Measurements from ENCODE around the gene CEP350.
"Not testable (repeated sequence)": the region's sequence is repeated elsewhere in the genome, so short reads cannot be mapped to it uniquely, and the experiment has no call there.

The CEP350 gene

DNA sequence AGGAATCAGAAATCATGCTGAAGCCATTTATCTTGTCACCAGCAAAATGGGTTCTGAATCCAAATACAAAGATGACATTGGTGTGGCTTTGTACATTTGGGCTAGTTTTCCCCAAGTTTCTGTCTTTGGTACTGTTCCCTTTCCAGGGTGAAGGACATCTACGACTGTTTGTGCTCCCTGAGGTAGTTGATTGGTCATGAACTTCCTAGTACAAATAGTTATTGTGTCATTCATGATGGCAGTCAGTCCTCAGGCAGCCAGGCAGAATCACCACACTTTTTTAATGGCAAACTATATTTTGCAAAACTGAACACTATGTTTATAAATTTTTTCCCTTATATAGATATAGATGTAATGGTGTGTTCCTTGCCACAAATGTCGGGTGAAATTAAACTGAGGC, 46.0 kb downstream of the CEP350 start:
- Histone ChIP-seq H3K36me3 (ENCODE audit: insufficient read depth, low read length) (peaks cover 26% of the 10 kb centered on the region), H3K9ac (ENCODE audit: low read length) (no peak overlapping the region), H3K4me1 (ENCODE audit: insufficient read depth, low read length, severe bottlenecking) (peaks cover 11% of the 10 kb centered on the region), H3K27me3 (ENCODE audit: insufficient read depth, low read length) (no peaks in the 10 kb centered on the region), H2AFZ (ENCODE audit: low read length) (no peak overlapping the region), H3F3A (ENCODE audit: insufficient read depth, low read length) (no peaks in the 10 kb centered on the region), H3K4me2 (ENCODE audit: low read length) (no peak overlapping the region), H3K79me2 (ENCODE audit: insufficient read depth, low read length) (no peaks in the 10 kb centered on the region), H3K27ac (ENCODE audit: low read depth, low read length, poor library complexity, severe bottlenecking) (no peak overlapping the region), H3K9me3 (ENCODE audit: low read length) (no peaks in the 10 kb centered on the region), H3K4me3 (ENCODE audit: low read depth, low read length, poor library complexity, severe bottlenecking) (no peak overlapping the region), H3K9me2 (ENCODE audit: low read depth, low read length) (no peaks in the 10 kb centered on the region), H4K20me1 (ENCODE audit: insufficient read depth, low read length) (no peaks in the 10 kb centered on the region)
- TF ChIP-seq EZH2 (IDR thresholded peaks at IDR 0.05; ENCODE audit: borderline replicate concordance, low read length) = no peak
- TF ChIP-seq, protein P1, sequence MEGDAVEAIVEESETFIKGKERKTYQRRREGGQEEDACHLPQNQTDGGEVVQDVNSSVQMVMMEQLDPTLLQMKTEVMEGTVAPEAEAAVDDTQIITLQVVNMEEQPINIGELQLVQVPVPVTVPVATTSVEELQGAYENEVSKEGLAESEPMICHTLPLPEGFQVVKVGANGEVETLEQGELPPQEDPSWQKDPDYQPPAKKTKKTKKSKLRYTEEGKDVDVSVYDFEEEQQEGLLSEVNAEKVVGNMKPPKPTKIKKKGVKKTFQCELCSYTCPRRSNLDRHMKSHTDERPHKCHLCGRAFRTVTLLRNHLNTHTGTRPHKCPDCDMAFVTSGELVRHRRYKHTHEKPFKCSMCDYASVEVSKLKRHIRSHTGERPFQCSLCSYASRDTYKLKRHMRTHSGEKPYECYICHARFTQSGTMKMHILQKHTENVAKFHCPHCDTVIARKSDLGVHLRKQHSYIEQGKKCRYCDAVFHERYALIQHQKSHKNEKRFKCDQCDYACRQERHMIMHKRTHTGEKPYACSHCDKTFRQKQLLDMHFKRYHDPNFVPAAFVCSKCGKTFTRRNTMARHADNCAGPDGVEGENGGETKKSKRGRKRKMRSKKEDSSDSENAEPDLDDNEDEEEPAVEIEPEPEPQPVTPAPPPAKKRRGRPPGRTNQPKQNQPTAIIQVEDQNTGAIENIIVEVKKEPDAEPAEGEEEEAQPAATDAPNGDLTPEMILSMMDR (IDR thresholded peaks at IDR 0.05; ENCODE audit: low read length) = no peak

DNA sequence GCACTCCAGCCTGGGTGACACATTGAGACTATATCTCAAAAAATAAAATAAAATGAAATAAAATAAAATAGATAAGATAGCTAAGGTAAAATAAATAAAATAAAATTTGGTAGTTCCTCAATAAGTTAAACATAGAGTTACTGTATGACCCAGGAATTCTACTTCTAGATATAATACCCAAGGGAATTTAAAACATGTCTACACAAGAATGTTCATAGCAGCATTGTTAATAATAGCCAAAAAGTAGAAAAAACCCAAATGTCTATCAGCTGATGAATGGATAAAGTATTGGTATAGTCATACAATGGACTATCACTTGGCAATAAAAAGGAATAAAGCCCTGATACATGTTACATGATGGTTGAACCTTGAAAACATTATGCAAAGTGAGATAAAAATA, 47.8 kb downstream of the CEP350 start:
- Histone ChIP-seq H3K4me3 (ENCODE audit: low read depth, low read length, poor library complexity, severe bottlenecking) (no peak overlapping the region), H3K4me1 (ENCODE audit: insufficient read depth, low read length, severe bottlenecking) (peaks cover 11% of the 10 kb centered on the region), H3K27ac (ENCODE audit: low read depth, low read length, poor library complexity, severe bottlenecking) (no peak overlapping the region), H3K9ac (ENCODE audit: low read length) (no peak overlapping the region), H3K36me3 (ENCODE audit: insufficient read depth, low read length) (peaks cover 30% of the 10 kb centered on the region), H2AFZ (ENCODE audit: low read length) (no peak overlapping the region), H3K9me3 (ENCODE audit: low read length) (no peaks in the 10 kb centered on the region), H3K27me3 (ENCODE audit: insufficient read depth, low read length) (no peaks in the 10 kb centered on the region), H4K20me1 (ENCODE audit: insufficient read depth, low read length) (no peaks in the 10 kb centered on the region), H3F3A (ENCODE audit: insufficient read depth, low read length) (no peaks in the 10 kb centered on the region), H3K4me2 (ENCODE audit: low read length) (no peak overlapping the region), H3K79me2 (ENCODE audit: insufficient read depth, low read length) (no peaks in the 10 kb centered on the region), H3K9me2 (ENCODE audit: low read depth, low read length) (no peaks in the 10 kb centered on the region)
- TF ChIP-seq EZH2 (IDR thresholded peaks at IDR 0.05; ENCODE audit: borderline replicate concordance, low read length) = no peak
- TF ChIP-seq, protein P1 (IDR thresholded peaks at IDR 0.05; ENCODE audit: low read length) = no peak

- peaks cover 34% of the 10 kb centered on the region for H3K36me3 ChIP-seq (ENCODE audit: insufficient read depth, low read length)
- H3K79me2 ChIP-seq (ENCODE audit: insufficient read depth, low read length) = no peaks in the 10 kb centered on the region
Observed at GRCh38 chr1:180003026-180003695, 48.6 kb downstream of the CEP350 start.

DNA sequence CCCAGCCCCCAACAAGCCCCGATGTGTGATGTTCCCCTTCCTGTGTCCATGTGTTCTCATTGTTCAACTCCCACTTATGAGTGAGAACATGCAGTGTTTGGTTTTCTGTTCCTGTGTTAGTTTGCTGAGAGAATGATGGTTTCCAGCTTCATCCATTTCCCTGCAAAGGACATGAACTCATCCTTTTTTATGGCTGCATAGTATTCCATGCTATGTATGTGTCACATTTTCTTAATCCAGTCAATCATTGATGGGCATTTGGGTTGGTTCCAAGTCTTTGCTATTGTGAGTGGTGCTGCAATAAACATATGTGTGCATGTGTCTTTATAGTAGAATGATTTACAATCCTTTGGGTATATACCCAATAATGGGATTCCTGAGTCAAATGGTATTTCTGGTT, 52.2 kb downstream of the CEP350 start:
- not testable (repeated sequence) for H3K4me3 ChIP-seq (ENCODE audit: low read depth, low read length, poor library complexity, severe bottlenecking); H3K79me2 ChIP-seq (ENCODE audit: insufficient read depth, low read length); H3K27me3 ChIP-seq (ENCODE audit: insufficient read depth, low read length); H3K9me3 ChIP-seq (ENCODE audit: low read length); H3K27ac ChIP-seq (ENCODE audit: low read depth, low read length, poor library complexity, severe bottlenecking); H2AFZ ChIP-seq (ENCODE audit: low read length); H3K9ac ChIP-seq (ENCODE audit: low read length); H4K20me1 ChIP-seq (ENCODE audit: insufficient read depth, low read length); H3F3A ChIP-seq (ENCODE audit: insufficient read depth, low read length); H3K9me2 ChIP-seq (ENCODE audit: low read depth, low read length); H3K4me2 ChIP-seq (ENCODE audit: low read length)
- Histone ChIP-seq H3K4me1 (ENCODE audit: insufficient read depth, low read length, severe bottlenecking) (peaks cover 11% of the 10 kb centered on the region), H3K36me3 (ENCODE audit: insufficient read depth, low read length) (peaks cover 39% of the 10 kb centered on the region; the same call in 1 of the 2 replicates)

More at GRCh38 chr1:180003026-180003695, 48.6 kb downstream of the CEP350 start:
- no peak overlapping the region for H3K4me2 ChIP-seq (ENCODE audit: low read length)
- H3K4me3 ChIP-seq (ENCODE audit: low read depth, low read length, poor library complexity, severe bottlenecking) = no peak overlapping the region
- H3K4me1 ChIP-seq (ENCODE audit: insufficient read depth, low read length, severe bottlenecking) = peaks cover 11% of the 10 kb centered on the region
- H3K9me2 ChIP-seq (ENCODE audit: low read depth, low read length) = no peaks in the 10 kb centered on the region
- H3K27ac ChIP-seq (ENCODE audit: low read depth, low read length, poor library complexity, severe bottlenecking) = no peak overlapping the region
- TF ChIP-seq, protein P1 (IDR thresholded peaks at IDR 0.05; ENCODE audit: low read length) = no peak
- TF ChIP-seq EZH2 (IDR thresholded peaks at IDR 0.05; ENCODE audit: borderline replicate concordance, low read length) = no peak
- no peaks in the 10 kb centered on the region for H3F3A ChIP-seq (ENCODE audit: insufficient read depth, low read length)
- H4K20me1 ChIP-seq (ENCODE audit: insufficient read depth, low read length) = no peaks in the 10 kb centered on the region
- H3K9ac ChIP-seq (ENCODE audit: low read length) = no peak overlapping the region
- H3K27me3 ChIP-seq (ENCODE audit: insufficient read depth, low read length) = no peaks in the 10 kb centered on the region
- no peaks in the 10 kb centered on the region for H3K9me3 ChIP-seq (ENCODE audit: low read length)
- no peak overlapping the region for H2AFZ ChIP-seq (ENCODE audit: low read length)
